Measurements from ENCODE around the gene MARK1.
"Not testable (repeated sequence)": the region's sequence is repeated elsewhere in the genome, so short reads cannot be mapped to it uniquely, and the experiment has no call there.

Gene MARK1

GRCh38 chr1:220575718-220576497 lies 48.0 kb downstream of the MARK1 start:
- H3K4me1 ChIP-seq (ENCODE audit: insufficient read depth, low read length), result no peaks in the 10 kb centered on the region

GRCh38 chr1:220577926-220578325 lies 50.0 kb downstream of the MARK1 start:
- Histone ChIP-seq H3K9me3 (ENCODE audit: insufficient read depth, low read depth, low read length) (peaks cover 9% of the 10 kb centered on the region), H3K36me3 (ENCODE audit: insufficient read depth, low read depth, low read length) (peaks cover 25% of the 10 kb centered on the region; the same call in 1 of the 2 replicates), H3K4me3 (ENCODE audit: low read length) (no peak overlapping the region), H3K27me3 (ENCODE audit: insufficient read depth, low read length) (no peaks in the 10 kb centered on the region), H3K4me1 (ENCODE audit: insufficient read depth, low read length) (no peaks in the 10 kb centered on the region), H3K9ac (ENCODE audit: low read depth, low read length) (no peak overlapping the region), H3K27ac (ENCODE audit: low read length) (no peak overlapping the region)

More at GRCh38 chr1:220575718-220576497, 48.0 kb downstream of the MARK1 start:
- H3K4me3 ChIP-seq (ENCODE audit: low read length), result no peak overlapping the region
- H3K27ac ChIP-seq (ENCODE audit: low read length), result no peak overlapping the region
- no peaks in the 10 kb centered on the region for H3K27me3 ChIP-seq (ENCODE audit: insufficient read depth, low read length)
- H3K36me3 ChIP-seq (ENCODE audit: insufficient read depth, low read depth, low read length), result peaks cover 12% of the 10 kb centered on the region; the same call in 1 of the 2 replicates
- H3K9me3 ChIP-seq (ENCODE audit: insufficient read depth, low read depth, low read length), result peaks cover 15% of the 10 kb centered on the region
- no peak overlapping the region for H3K9ac ChIP-seq (ENCODE audit: low read depth, low read length)

- no peak overlapping the region for H3K9ac ChIP-seq (ENCODE audit: low read depth, low read length)
- no peak overlapping the region for H3K27ac ChIP-seq (ENCODE audit: low read length)
- H3K36me3 ChIP-seq (ENCODE audit: insufficient read depth, low read depth, low read length), result peaks cover 23% of the 10 kb centered on the region; the same call in 1 of the 2 replicates
- H3K27me3 ChIP-seq (ENCODE audit: insufficient read depth, low read length), result no peaks in the 10 kb centered on the region
- H3K9me3 ChIP-seq (ENCODE audit: insufficient read depth, low read depth, low read length), result peaks cover 1% of the 10 kb centered on the region
- no peak overlapping the region for H3K4me3 ChIP-seq (ENCODE audit: low read length)
- no peaks in the 10 kb centered on the region for H3K4me1 ChIP-seq (ENCODE audit: insufficient read depth, low read length)
Observed at GRCh38 chr1:220579317-220579716, 51.4 kb downstream of the MARK1 start.

GRCh38 chr1:220592714-220593113 lies 64.8 kb downstream of the MARK1 start:
- H3K4me3 ChIP-seq (ENCODE audit: low read length), result no peak overlapping the region
- no peak overlapping the region for H3K27ac ChIP-seq (ENCODE audit: low read length)
- no peak overlapping the region for H3K9ac ChIP-seq (ENCODE audit: low read depth, low read length)
- H3K9me3 ChIP-seq (ENCODE audit: insufficient read depth, low read depth, low read length), result no peaks in the 10 kb centered on the region
- peaks cover 21% of the 10 kb centered on the region for H3K36me3 ChIP-seq (ENCODE audit: insufficient read depth, low read depth, low read length)
- H3K27me3 ChIP-seq (ENCODE audit: insufficient read depth, low read length), result no peaks in the 10 kb centered on the region
- no peaks in the 10 kb centered on the region for H3K4me1 ChIP-seq (ENCODE audit: insufficient read depth, low read length)

- Histone ChIP-seq H3K27ac (ENCODE audit: low read length) (no peak overlapping the region), H3K4me1 (ENCODE audit: insufficient read depth, low read length) (no peaks in the 10 kb centered on the region), H3K4me3 (ENCODE audit: low read length) (no peak overlapping the region), H3K9me3 (ENCODE audit: insufficient read depth, low read depth, low read length) (no peaks in the 10 kb centered on the region), H3K9ac (ENCODE audit: low read depth, low read length) (no peak overlapping the region), H3K36me3 (ENCODE audit: insufficient read depth, low read depth, low read length) (peaks cover 16% of the 10 kb centered on the region), H3K27me3 (ENCODE audit: insufficient read depth, low read length) (no peaks in the 10 kb centered on the region)
Observed at GRCh38 chr1:220594356-220594755, 66.4 kb downstream of the MARK1 start.

- Histone ChIP-seq H3K9me3 (ENCODE audit: insufficient read depth, low read depth, low read length) (no peaks in the 10 kb centered on the region), H3K36me3 (ENCODE audit: insufficient read depth, low read depth, low read length) (peaks cover 13% of the 10 kb centered on the region), H3K9ac (ENCODE audit: low read depth, low read length) (no peak overlapping the region), H3K4me1 (ENCODE audit: insufficient read depth, low read length) (no peaks in the 10 kb centered on the region), H3K27ac (ENCODE audit: low read length) (no peak overlapping the region), H3K4me3 (ENCODE audit: low read length) (no peak overlapping the region), H3K27me3 (ENCODE audit: insufficient read depth, low read length) (no peaks in the 10 kb centered on the region)
Observed at GRCh38 chr1:220595179-220595578, 67.2 kb downstream of the MARK1 start.

- H3K27ac ChIP-seq (ENCODE audit: low read length), result no peak overlapping the region
- H3K9me3 ChIP-seq (ENCODE audit: insufficient read depth, low read depth, low read length), result no peaks in the 10 kb centered on the region
Observed at GRCh38 chr1:220604926-220605325, 77.0 kb downstream of the MARK1 start.

GRCh38 chr1:220605651-220606050 lies 77.7 kb downstream of the MARK1 start:
- not testable (repeated sequence) for H3K4me3 ChIP-seq (ENCODE audit: low read length); H3K27ac ChIP-seq (ENCODE audit: low read length); H3K9ac ChIP-seq (ENCODE audit: low read depth, low read length); H3K4me1 ChIP-seq (ENCODE audit: insufficient read depth, low read length); H3K9me3 ChIP-seq (ENCODE audit: insufficient read depth, low read depth, low read length); H3K27me3 ChIP-seq (ENCODE audit: insufficient read depth, low read length)
- H3K36me3 ChIP-seq (ENCODE audit: insufficient read depth, low read depth, low read length), result peaks cover 15% of the 10 kb centered on the region; the same call in 1 of the 2 replicates

More at GRCh38 chr1:220604926-220605325, 77.0 kb downstream of the MARK1 start:
- Histone ChIP-seq H3K27me3 (ENCODE audit: insufficient read depth, low read length) (no peaks in the 10 kb centered on the region), H3K36me3 (ENCODE audit: insufficient read depth, low read depth, low read length) (peaks cover 15% of the 10 kb centered on the region; the same call in 1 of the 2 replicates), H3K9ac (ENCODE audit: low read depth, low read length) (no peak overlapping the region), H3K4me3 (ENCODE audit: low read length) (no peak overlapping the region), H3K4me1 (ENCODE audit: insufficient read depth, low read length) (no peaks in the 10 kb centered on the region)

GRCh38 chr1:220611100-220611499 lies 83.2 kb downstream of the MARK1 start:
- not testable (repeated sequence) for H3K36me3 ChIP-seq (ENCODE audit: insufficient read depth, low read depth, low read length); H3K9ac ChIP-seq (ENCODE audit: low read depth, low read length); H3K27me3 ChIP-seq (ENCODE audit: insufficient read depth, low read length); H3K27ac ChIP-seq (ENCODE audit: low read length); H3K4me3 ChIP-seq (ENCODE audit: low read length); H3K4me1 ChIP-seq (ENCODE audit: insufficient read depth, low read length); H3K9me3 ChIP-seq (ENCODE audit: insufficient read depth, low read depth, low read length)

- H3K9ac ChIP-seq (ENCODE audit: low read depth, low read length), result no peak overlapping the region
- H3K4me1 ChIP-seq (ENCODE audit: insufficient read depth, low read length), result peaks cover 4% of the 10 kb centered on the region; the same call in 1 of the 2 replicates
- H3K27ac ChIP-seq (ENCODE audit: low read length), result no peak overlapping the region
- peaks cover 24% of the 10 kb centered on the region for H3K36me3 ChIP-seq (ENCODE audit: insufficient read depth, low read depth, low read length)
- H3K27me3 ChIP-seq (ENCODE audit: insufficient read depth, low read length), result no peaks in the 10 kb centered on the region
- no peaks in the 10 kb centered on the region for H3K9me3 ChIP-seq (ENCODE audit: insufficient read depth, low read depth, low read length)
- H3K4me3 ChIP-seq (ENCODE audit: low read length), result no peak overlapping the region
Observed at GRCh38 chr1:220616836-220617235, 88.9 kb downstream of the MARK1 start.

GRCh38 chr1:220628431-220628830 lies 100.5 kb downstream of the MARK1 start:
- Histone ChIP-seq H3K27ac (ENCODE audit: low read length) (no peak overlapping the region), H3K4me3 (ENCODE audit: low read length) (no peak overlapping the region), H3K4me1 (ENCODE audit: insufficient read depth, low read length) (peaks cover 12% of the 10 kb centered on the region), H3K36me3 (ENCODE audit: insufficient read depth, low read depth, low read length) (peaks cover 9% of the 10 kb centered on the region; the same call in 1 of the 2 replicates), H3K27me3 (ENCODE audit: insufficient read depth, low read length) (no peaks in the 10 kb centered on the region), H3K9me3 (ENCODE audit: insufficient read depth, low read depth, low read length) (no peaks in the 10 kb centered on the region), H3K9ac (ENCODE audit: low read depth, low read length) (no peak overlapping the region)

- Histone ChIP-seq H3K9me3 (ENCODE audit: insufficient read depth, low read depth, low read length) (no peaks in the 10 kb centered on the region), H3K4me3 (ENCODE audit: low read length) (no peak overlapping the region), H3K27me3 (ENCODE audit: insufficient read depth, low read length) (no peaks in the 10 kb centered on the region), H3K9ac (ENCODE audit: low read depth, low read length) (no peak overlapping the region), H3K36me3 (ENCODE audit: insufficient read depth, low read depth, low read length) (peaks cover 13% of the 10 kb centered on the region), H3K27ac (ENCODE audit: low read length) (no peak overlapping the region), H3K4me1 (ENCODE audit: insufficient read depth, low read length) (peaks cover 12% of the 10 kb centered on the region)
Observed at GRCh38 chr1:220631238-220631815, 103.4 kb downstream of the MARK1 start.

Measured in iPS-20b (cell line).